Astrocyte of the spinal cord (primary cell): ENCODE data around the gene CLEC7A.

Experiments used
- DNase-seq: peaks from one replicate; pipeline ENCODE4 v3.0.0; 2011; ENCODE audit warnings: low read depth, low spot score
- H3K4me3 ChIP-seq: 2 replicates; pipeline ENCODE4 v1.5.1; 2011; ENCODE audit warnings: low read depth, mild to moderate bottlenecking, low read length, moderate library complexity
- in situ Hi-C: cut with HindIII; loops from 2 replicates; pipeline ENCODE4 v1.10.0; 2017; ENCODE audit warnings: low sequenced_read_pairs
- TF ChIP-seq, protein P1 (sequence below): IDR thresholded peaks from 2 replicates; pipeline ENCODE4 v1.5.1; 2012; ENCODE audit warnings: low read depth, mild to moderate bottlenecking, low read length, inconsistent platforms

Gene CLEC7A

GRCh38 chr12:10088031-10088430 is 42.0 kb downstream of the CLEC7A start:
- no peak overlapping the region for H3K4me3 ChIP-seq
- DNase-seq = no peak
- TF ChIP-seq, protein P1, sequence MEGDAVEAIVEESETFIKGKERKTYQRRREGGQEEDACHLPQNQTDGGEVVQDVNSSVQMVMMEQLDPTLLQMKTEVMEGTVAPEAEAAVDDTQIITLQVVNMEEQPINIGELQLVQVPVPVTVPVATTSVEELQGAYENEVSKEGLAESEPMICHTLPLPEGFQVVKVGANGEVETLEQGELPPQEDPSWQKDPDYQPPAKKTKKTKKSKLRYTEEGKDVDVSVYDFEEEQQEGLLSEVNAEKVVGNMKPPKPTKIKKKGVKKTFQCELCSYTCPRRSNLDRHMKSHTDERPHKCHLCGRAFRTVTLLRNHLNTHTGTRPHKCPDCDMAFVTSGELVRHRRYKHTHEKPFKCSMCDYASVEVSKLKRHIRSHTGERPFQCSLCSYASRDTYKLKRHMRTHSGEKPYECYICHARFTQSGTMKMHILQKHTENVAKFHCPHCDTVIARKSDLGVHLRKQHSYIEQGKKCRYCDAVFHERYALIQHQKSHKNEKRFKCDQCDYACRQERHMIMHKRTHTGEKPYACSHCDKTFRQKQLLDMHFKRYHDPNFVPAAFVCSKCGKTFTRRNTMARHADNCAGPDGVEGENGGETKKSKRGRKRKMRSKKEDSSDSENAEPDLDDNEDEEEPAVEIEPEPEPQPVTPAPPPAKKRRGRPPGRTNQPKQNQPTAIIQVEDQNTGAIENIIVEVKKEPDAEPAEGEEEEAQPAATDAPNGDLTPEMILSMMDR = no peak
- in situ Hi-C loops = no loop called here

GRCh38 chr12:10086387-10086786 is 43.6 kb downstream of the CLEC7A start:
- in situ Hi-C loops = no loop called here
- no peak overlapping the region for H3K4me3 ChIP-seq
- TF ChIP-seq, protein P1 = no peak
- DNase-seq = no peak

DNA sequence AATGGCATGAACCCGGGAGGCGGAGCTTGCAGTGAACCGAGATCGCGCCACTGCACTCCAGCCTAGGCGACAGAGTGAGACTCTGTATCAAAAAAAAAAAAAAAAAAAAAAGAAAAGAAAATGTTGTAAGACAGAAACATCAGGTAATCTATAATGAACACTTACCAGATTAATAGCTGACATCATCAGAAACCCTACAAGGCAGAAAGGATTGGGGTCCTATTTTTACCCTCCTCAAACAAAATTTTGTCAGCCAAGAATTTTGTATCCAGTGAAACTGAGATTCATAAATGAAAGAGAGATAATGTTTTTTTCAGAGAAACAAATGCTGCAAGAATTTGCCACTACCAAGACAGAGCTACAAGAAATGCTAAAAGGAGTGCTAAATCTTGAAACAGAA is 45.3 kb downstream of the CLEC7A start:
- no peak overlapping the region for H3K4me3 ChIP-seq
- no peak for DNase-seq
- TF ChIP-seq, protein P1 = no peak
- in situ Hi-C loops = no loop called here

- in situ Hi-C loops = no loop called here
- no peak for DNase-seq
- no peak overlapping the region for H3K4me3 ChIP-seq
- TF ChIP-seq, protein P1 = no peak
These were observed 47.7 kb downstream of the CLEC7A start for GRCh38 chr12:10082117-10082874.

GRCh38 chr12:10075451-10075850 is 54.5 kb downstream of the CLEC7A start:
- TF ChIP-seq, protein P1 = no peak
- in situ Hi-C loops = no loop called here
- no peak overlapping the region for H3K4me3 ChIP-seq
- DNase-seq = no peak

GRCh38 chr12:10073261-10073660 is 56.7 kb downstream of the CLEC7A start:
- no peak overlapping the region for H3K4me3 ChIP-seq
- in situ Hi-C loops = no loop called here
- no peak for DNase-seq
- TF ChIP-seq, protein P1 = no peak
